ENCODE measurements around the gene ATP5F1A.
"Not testable (repeated sequence)": the region's sequence is repeated elsewhere in the genome, so short reads cannot be mapped to it uniquely, and the experiment has no call there.

ATP5F1A gene

DNA sequence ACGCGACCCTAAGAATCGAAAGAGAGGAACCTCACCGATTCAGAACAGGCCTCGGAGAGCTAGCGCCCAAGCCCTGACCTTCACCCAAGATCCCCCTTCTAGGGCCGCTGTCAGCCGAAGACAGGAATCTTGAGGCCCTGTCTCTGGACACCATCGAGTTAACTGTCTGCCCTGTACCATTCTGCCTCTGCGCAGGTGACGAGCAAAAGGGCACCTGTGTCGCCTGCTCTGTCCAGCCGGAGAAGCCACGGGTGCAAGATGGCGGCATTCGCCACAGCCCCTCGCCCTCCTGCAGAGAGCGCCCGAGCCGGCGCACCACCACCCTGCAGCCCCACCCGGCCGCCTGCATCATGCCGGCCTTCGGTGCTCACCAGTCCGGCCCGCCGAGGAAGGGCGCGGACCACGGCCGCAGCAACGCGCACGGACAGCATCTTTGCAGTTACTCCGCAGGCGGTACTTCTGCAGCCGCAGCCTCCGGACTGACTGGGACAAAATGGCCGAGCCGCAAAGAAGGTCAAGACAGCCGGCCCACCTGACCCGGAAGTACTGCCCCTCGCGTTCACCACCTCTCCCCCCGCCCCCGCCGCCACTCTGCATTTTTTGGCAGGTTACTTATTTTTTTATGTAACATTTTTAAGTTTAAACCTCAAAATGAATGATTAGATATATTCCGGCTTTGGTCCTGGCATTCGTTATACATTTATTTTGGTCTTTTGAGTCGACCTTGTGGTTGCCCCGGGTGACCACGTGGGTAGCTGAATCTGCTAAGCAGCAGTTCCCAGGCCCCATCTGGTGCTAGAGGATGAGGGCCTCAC lies at the start of gene ATP5F1A:
TSS of gene ATP5F1A (minus strand) at position 496 of the 815 bp plus-strand sequence. CDS start at position 431, 65 bp downstream.
- TF ChIP-seq, protein P1, sequence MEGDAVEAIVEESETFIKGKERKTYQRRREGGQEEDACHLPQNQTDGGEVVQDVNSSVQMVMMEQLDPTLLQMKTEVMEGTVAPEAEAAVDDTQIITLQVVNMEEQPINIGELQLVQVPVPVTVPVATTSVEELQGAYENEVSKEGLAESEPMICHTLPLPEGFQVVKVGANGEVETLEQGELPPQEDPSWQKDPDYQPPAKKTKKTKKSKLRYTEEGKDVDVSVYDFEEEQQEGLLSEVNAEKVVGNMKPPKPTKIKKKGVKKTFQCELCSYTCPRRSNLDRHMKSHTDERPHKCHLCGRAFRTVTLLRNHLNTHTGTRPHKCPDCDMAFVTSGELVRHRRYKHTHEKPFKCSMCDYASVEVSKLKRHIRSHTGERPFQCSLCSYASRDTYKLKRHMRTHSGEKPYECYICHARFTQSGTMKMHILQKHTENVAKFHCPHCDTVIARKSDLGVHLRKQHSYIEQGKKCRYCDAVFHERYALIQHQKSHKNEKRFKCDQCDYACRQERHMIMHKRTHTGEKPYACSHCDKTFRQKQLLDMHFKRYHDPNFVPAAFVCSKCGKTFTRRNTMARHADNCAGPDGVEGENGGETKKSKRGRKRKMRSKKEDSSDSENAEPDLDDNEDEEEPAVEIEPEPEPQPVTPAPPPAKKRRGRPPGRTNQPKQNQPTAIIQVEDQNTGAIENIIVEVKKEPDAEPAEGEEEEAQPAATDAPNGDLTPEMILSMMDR (IDR thresholded peaks at IDR 0.05; ENCODE audit: low read depth, low read length) = no peak
- TF ChIP-seq, protein P2, sequence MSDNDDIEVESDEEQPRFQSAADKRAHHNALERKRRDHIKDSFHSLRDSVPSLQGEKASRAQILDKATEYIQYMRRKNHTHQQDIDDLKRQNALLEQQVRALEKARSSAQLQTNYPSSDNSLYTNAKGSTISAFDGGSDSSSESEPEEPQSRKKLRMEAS (IDR thresholded peaks at IDR 0.05; ENCODE audit: low read depth, low read length) = peak; percentile 95
- TF ChIP-seq MYC (IDR thresholded peaks at IDR 0.05; ENCODE audit: low read depth, low read length) (peak; percentile 87), POLR2A (IDR thresholded peaks at IDR 0.05; ENCODE audit: extremely low read depth, insufficient read length) (peak; percentile 62)
- peak; percentile 87 for DNase-seq (ENCODE audit: low read depth)

DNA sequence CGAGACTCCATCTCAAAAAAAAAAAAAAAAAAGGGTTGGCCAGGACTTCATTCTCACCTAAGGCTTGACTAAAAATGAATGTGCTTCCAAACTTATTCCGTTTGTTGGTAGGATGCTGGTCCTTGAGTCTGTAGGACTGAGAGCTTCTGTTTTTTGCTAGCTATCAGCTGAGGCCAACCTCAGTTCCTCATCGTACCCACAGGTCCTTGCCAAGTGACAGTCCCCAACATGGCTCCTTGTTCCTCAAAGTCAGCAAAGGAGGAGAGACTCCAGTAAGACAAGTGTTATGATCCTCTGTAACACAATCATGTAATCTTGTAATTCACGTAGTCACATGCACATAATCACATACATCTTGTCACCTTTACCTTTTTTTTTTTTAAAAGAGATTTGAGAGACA lies 43.1 kb upstream of the ATP5F1A start:
- peak; percentile 17 for DNase-seq (ENCODE audit: low read depth)
- TF ChIP-seq, protein P1 (IDR thresholded peaks at IDR 0.05; ENCODE audit: low read depth, low read length) = no peak
- TF ChIP-seq, protein P2 (IDR thresholded peaks at IDR 0.05; ENCODE audit: low read depth, low read length) = no peak
- TF ChIP-seq MYC (IDR thresholded peaks at IDR 0.05; ENCODE audit: low read depth, low read length) (no peak), POLR2A (IDR thresholded peaks at IDR 0.05; ENCODE audit: extremely low read depth, insufficient read length) (no peak)
- H3K4me3 ChIP-seq (ENCODE audit: low read depth, low read length) = no peak overlapping the region

More for the DNA sequence above, at the start of gene ATP5F1A:
- peak within 1 kb of the TSS; percentile 89 for H3K4me3 ChIP-seq (ENCODE audit: low read depth, low read length)

DNA sequence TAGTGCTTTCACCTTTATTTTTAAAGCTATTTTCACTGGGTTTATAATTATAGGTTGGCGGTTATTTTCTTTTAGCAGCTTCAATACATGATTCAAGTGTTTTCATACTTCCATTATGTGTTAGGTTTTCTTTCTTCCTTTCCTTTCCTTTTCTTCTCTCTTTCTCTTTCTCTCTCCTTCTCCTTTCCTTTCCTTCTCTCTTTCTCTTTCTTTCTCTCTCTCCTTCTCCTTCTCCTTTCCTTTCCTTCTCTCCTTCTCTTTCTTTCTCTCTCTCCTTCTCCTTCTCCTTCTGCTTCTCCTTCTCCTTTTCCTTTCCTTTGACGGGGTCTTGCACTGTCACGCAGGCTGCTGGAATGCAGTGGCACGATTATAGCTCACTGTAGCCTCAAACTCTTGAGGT lies 42.1 kb upstream of the ATP5F1A start:
- TF ChIP-seq MYC (IDR thresholded peaks at IDR 0.05; ENCODE audit: low read depth, low read length) (no peak), POLR2A (IDR thresholded peaks at IDR 0.05; ENCODE audit: extremely low read depth, insufficient read length) (no peak)
- TF ChIP-seq, protein P2 (IDR thresholded peaks at IDR 0.05; ENCODE audit: low read depth, low read length) = no peak
- TF ChIP-seq, protein P1 (IDR thresholded peaks at IDR 0.05; ENCODE audit: low read depth, low read length) = no peak
- no peak overlapping the region for H3K4me3 ChIP-seq (ENCODE audit: low read depth, low read length)
- DNase-seq (ENCODE audit: low read depth) = no peak

DNA sequence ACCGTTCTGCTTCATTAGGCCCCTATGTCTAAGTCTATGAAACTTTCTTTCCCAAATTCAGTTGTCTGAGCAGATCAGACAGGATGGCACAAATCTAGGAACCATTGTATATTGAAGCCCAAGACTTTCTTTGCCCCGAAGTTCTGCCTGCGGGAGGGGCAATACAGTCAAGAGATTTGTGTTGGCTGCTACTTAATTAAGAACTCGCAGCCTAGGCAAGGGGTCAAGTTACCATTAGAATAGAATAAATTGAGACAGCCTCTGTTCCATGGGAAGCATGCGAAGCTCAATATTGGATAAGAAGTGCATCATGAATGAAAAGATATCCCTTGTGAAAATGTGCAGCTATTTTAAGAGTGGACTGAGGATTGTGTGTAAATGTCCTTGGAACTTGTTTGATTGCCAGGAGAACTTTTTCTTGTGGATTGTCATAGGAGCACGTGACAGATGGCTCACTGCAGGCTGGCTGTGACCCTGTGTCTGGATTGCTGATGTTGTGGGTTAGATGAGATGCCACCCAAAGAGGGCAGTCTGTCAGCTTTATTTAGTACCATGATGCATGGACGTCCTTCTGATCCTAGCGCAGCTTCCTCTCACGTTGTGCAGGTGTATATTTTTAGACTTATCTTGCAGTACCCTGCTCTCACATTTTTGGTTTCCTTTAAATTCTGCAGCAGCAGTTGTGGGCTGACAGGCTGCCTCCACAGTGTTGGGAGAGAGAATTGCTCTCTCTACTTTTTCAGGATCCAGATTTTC lies 37.0 kb upstream of the ATP5F1A start:
- H3K4me3 ChIP-seq (ENCODE audit: low read depth, low read length) = no peak overlapping the region
- TF ChIP-seq, protein P1 (IDR thresholded peaks at IDR 0.05; ENCODE audit: low read depth, low read length) = no peak
- TF ChIP-seq POLR2A (IDR thresholded peaks at IDR 0.05; ENCODE audit: extremely low read depth, insufficient read length) (no peak), MYC (IDR thresholded peaks at IDR 0.05; ENCODE audit: low read depth, low read length) (no peak)
- TF ChIP-seq, protein P2 (IDR thresholded peaks at IDR 0.05; ENCODE audit: low read depth, low read length) = no peak
- DNase-seq (ENCODE audit: low read depth) = no peak

DNA sequence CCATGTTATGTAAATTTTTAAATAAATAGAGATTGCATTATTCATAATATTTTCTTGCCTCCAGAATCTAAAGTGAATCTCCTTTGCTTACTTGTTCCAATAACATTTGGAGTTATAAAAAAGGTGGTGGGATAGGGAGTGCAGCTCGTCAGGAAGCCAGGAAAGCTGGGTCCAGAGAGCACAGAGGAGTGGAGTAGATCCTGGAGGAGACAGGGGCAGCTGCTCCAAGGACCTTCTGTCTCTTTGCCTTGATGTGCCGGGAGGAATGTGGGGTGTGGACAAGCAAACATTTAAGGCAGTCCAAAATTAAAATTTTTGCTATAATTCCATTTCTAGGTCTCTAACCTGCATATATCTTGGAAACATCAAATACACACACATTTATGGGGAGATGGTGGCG lies 35.4 kb upstream of the ATP5F1A start:
- no peak overlapping the region for H3K4me3 ChIP-seq (ENCODE audit: low read depth, low read length)
- TF ChIP-seq MYC (IDR thresholded peaks at IDR 0.05; ENCODE audit: low read depth, low read length) = no peak
- TF ChIP-seq, protein P1 (IDR thresholded peaks at IDR 0.05; ENCODE audit: low read depth, low read length) = no peak
- TF ChIP-seq, protein P2 (IDR thresholded peaks at IDR 0.05; ENCODE audit: low read depth, low read length) = no peak
- no peak for TF ChIP-seq POLR2A (IDR thresholded peaks at IDR 0.05; ENCODE audit: extremely low read depth, insufficient read length)
- no peak for DNase-seq (ENCODE audit: low read depth)

DNA sequence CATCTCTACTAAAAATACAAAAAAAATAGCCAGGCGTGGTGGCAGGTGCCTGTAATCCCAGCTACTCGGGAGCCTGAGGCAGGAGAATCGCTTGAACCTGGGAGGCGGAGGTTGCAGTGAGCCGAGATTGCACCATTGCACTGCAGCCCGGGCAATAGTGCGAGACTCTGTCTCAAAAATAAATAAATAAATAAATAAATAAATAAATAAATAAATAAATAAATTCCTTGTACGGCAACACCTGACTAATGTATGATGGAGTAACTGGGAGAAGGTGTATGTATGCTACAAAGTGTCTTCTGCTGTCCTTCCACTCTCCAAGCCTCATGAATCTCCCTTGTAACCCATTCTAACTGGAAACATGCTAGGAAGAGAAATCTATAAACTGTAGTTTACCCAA lies 32.5 kb upstream of the ATP5F1A start:
- DNase-seq (ENCODE audit: low read depth); H3K4me3 ChIP-seq (ENCODE audit: low read depth, low read length): not testable (repeated sequence)
